HL-60 (cell line): ENCODE results near the gene B4GALNT1.
"Not testable (repeated sequence)": the region's sequence is repeated elsewhere in the genome, so short reads cannot be mapped to it uniquely, and the experiment has no call there.

ENCODE experiments used
- DNase-seq, 2 experiments: peaks; one replicate each; pipeline ENCODE4 v3.0.0-alpha.2; 2010 to 2020; ENCODE audit warnings: low read depth in 1 of 2, low spot score in 1 of 2
- H3K27ac ChIP-seq: fragments of 250-450 bp; sonication (Bioruptor Pico); replicated peaks from 2 replicates; pipeline ENCODE4 v1.5.1; 2020; ENCODE audit warnings: mild to moderate bottlenecking, moderate library complexity
- H3K27me3 ChIP-seq: fragments of 250-450 bp; sonication (Bioruptor Pico); 2 replicates; pipeline ENCODE4 v1.5.1; 2021; ENCODE audit warnings: mild to moderate bottlenecking, moderate library complexity; ENCODE audit not compliant: insufficient read depth, poor library complexity, severe bottlenecking
- H3K4me3 ChIP-seq: replicated peaks from 2 replicates; pipeline ENCODE4 v1.5.1; 2011; ENCODE audit warnings: mild to moderate bottlenecking, control low read depth, low read length; ENCODE audit not compliant: insufficient read depth
- CTCF ChIP-seq: IDR thresholded peaks from one replicate; pipeline ENCODE4 v1.5.1; 2011; ENCODE audit warnings: low read length, control low read depth, inconsistent platforms; ENCODE audit not compliant: insufficient read depth
- GABPA ChIP-seq: IDR thresholded peaks from 2 replicates; pipeline ENCODE4 v1.6.1; 2012; ENCODE audit warnings: low read depth
- POLR2AphosphoS5 ChIP-seq: IDR thresholded peaks from 2 replicates; pipeline ENCODE4 v1.6.1; 2012; ENCODE audit warnings: low read depth
- REST ChIP-seq: IDR thresholded peaks from 2 replicates; pipeline ENCODE4 v1.6.1; 2012; ENCODE audit warnings: low read depth; ENCODE audit not compliant: insufficient replicate concordance
- SPI1 ChIP-seq: IDR thresholded peaks from 2 replicates; pipeline ENCODE4 v1.6.1; 2012; ENCODE audit warnings: low read depth, mild to moderate bottlenecking, borderline replicate concordance
- long read RNA-seq: library from polyadenylated mRNA; unstranded; transcript quantifications from one replicate; pipeline ENCODE4 v2.0.0, GENCODE V29; 2020

Gene B4GALNT1
- long read RNA-seq, partial matches to known transcripts: 0 of 4 reads
- long read RNA-seq, other reads (novel, unspliced or antisense): 2 of 4 reads

- TF ChIP-seq SPI1 (no peak), CTCF (peak; percentile 76), GABPA (no peak), REST (no peak), POLR2AphosphoS5 (no peak)
- Histone ChIP-seq H3K27ac (no peak within 1 kb of the TSS), H3K27me3 (peaks cover 36% of the 10 kb centered on the region), H3K4me3 (peak within 1 kb of the TSS; percentile 42)
- DNase-seq: peak in 1 of 2 experiments; percentile 61
These were observed at the start of gene B4GALNT1 for GRCh38 chr12:57632958-57633840. Gene B4GALNT1, minus strand, starts transcription at chr12:57633201. Its CDS starts 1,069 bp downstream, at chr12:57632132.

GRCh38 chr12:57679697-57680096 lies 46.7 kb upstream of the B4GALNT1 start:
- H3K4me3 ChIP-seq: no peak overlapping the region
- TF ChIP-seq REST (no peak), POLR2AphosphoS5 (no peak), GABPA (no peak)
- no peak overlapping the region for H3K27ac ChIP-seq
- H3K27me3 ChIP-seq: no peaks in the 10 kb centered on the region
- DNase-seq: no peak

GRCh38 chr12:57677947-57678346 lies 44.9 kb upstream of the B4GALNT1 start:
- DNase-seq, H3K27ac ChIP-seq, H3K27me3 ChIP-seq, H3K4me3 ChIP-seq: not testable (repeated sequence)

GRCh38 chr12:57674691-57675090 lies 41.7 kb upstream of the B4GALNT1 start:
- TF ChIP-seq GABPA (no peak), POLR2AphosphoS5 (no peak), REST (no peak), SPI1 (no peak)
- Histone ChIP-seq H3K4me3 (no peak overlapping the region), H3K27me3 (no peaks in the 10 kb centered on the region), H3K27ac (no peak overlapping the region)
- DNase-seq: no peak
